GM23338 (cell line): ENCODE data around the gene KNTC1.

Experiments used
- EZH2 ChIP-seq: fragments of 200-600 bp; sonication (generic); IDR thresholded peaks from one replicate; pipeline ENCODE4 v1.8.0; 2017; ENCODE audit warnings: antibody characterized with exemption, mild to moderate bottlenecking, low read depth; ENCODE audit not compliant: unreplicated experiment
- EZH2phosphoT487 ChIP-seq: fragments of 200-600 bp; sonication (generic); IDR thresholded peaks from one replicate; pipeline ENCODE4 v1.8.1; 2018; ENCODE audit warnings: antibody characterized with exemption; ENCODE audit not compliant: unreplicated experiment
- NANOG ChIP-seq: IDR thresholded peaks from 2 replicates; pipeline ENCODE4 v1.6.1; 2016; ENCODE audit warnings: antibody characterized with exemption, borderline replicate concordance
- POLR2AphosphoS5 ChIP-seq: IDR thresholded peaks from 2 replicates; pipeline ENCODE4 v1.6.1; 2016; ENCODE audit warnings: antibody characterized with exemption, low read depth
- TF ChIP-seq, protein P1 (sequence below), 2 experiments: fragments of 200-600 bp in 1 of 2; sonication (generic) in 1 of 2; conservative IDR thresholded peaks; 2 replicates each; pipeline versions ENCODE4 v1.5.1 to v1.6.1; 2016 to 2017; ENCODE audit warnings: antibody characterized with exemption in 2 of 2, low read depth in 2 of 2, mild to moderate bottlenecking in 2 of 2, moderate library complexity in 1 of 2

DNA sequence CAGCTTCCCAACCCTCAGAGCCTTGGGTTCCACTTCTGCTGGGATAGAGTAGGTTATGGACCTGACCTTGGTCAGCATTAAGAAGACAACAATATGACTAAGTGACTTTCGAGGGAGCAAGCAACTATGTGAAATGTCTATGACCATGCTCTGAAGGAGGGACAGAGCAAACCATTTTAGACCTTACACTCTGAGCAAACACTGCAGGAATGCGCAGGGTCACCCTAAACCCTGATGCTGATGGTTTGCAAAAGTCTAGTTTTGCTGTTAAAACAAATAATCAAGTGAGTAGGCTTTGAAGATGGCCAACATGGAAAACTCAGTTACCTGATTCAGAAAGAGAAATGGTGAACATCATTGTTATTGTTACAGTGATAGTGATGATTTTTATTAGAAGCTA, 35.1 kb upstream of the KNTC1 start:
- TF ChIP-seq POLR2AphosphoS5: no peak
- no peak for TF ChIP-seq EZH2
- TF ChIP-seq, protein P1, sequence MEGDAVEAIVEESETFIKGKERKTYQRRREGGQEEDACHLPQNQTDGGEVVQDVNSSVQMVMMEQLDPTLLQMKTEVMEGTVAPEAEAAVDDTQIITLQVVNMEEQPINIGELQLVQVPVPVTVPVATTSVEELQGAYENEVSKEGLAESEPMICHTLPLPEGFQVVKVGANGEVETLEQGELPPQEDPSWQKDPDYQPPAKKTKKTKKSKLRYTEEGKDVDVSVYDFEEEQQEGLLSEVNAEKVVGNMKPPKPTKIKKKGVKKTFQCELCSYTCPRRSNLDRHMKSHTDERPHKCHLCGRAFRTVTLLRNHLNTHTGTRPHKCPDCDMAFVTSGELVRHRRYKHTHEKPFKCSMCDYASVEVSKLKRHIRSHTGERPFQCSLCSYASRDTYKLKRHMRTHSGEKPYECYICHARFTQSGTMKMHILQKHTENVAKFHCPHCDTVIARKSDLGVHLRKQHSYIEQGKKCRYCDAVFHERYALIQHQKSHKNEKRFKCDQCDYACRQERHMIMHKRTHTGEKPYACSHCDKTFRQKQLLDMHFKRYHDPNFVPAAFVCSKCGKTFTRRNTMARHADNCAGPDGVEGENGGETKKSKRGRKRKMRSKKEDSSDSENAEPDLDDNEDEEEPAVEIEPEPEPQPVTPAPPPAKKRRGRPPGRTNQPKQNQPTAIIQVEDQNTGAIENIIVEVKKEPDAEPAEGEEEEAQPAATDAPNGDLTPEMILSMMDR (conservative IDR thresholded peaks at IDR 0.05; ENCODE audit: low read depth in 2 of 2): no peak
- no peak for TF ChIP-seq EZH2phosphoT487
- no peak for TF ChIP-seq NANOG
